DMS53 treated with DMSO at 0.1 percent for 48 hours (cell line): Measurements from ENCODE around the gene TRIM40.
"Not testable (repeated sequence)": the region's sequence is repeated elsewhere in the genome, so short reads cannot be mapped to it uniquely, and the experiment has no call there.

Experiments
- DNase-seq: peaks from one replicate; lab custom pipeline; 2025; ENCODE audit not compliant: unreplicated experiment; lab: John Stamatoyannopoulos, UW

Gene TRIM40

GRCh38 chr6:30162265-30163089, 26.5 kb downstream of the TRIM40 start:
- no peak for DNase-seq

GRCh38 chr6:30163090-30163917, 27.4 kb downstream of the TRIM40 start, which contains the start of gene TRIM15:
Gene TRIM15 (plus strand): TSS chr6:30163546. CDS start chr6:30163685, 139 bp downstream.
- peak; percentile 64 for DNase-seq

- no peak for DNase-seq
These were observed 28.1 kb downstream of the TRIM40 start for GRCh38 chr6:30163918-30164654.

- no peak for DNase-seq
These were observed 28.8 kb downstream of the TRIM40 start for GRCh38 chr6:30164714-30165113.

- not testable (repeated sequence) for DNase-seq
These were observed 29.3 kb downstream of the TRIM40 start for GRCh38 chr6:30165238-30165637.

- no peak for DNase-seq
These were observed 31.2 kb downstream of the TRIM40 start for GRCh38 chr6:30167101-30167500.

- no peak for DNase-seq
These were observed 32.8 kb downstream of the TRIM40 start for GRCh38 chr6:30168741-30169140.

GRCh38 chr6:30169658-30170614, 34.0 kb downstream of the TRIM40 start:
- DNase-seq, result peak; percentile 54

GRCh38 chr6:30171677-30172471, 35.9 kb downstream of the TRIM40 start:
- no peak for DNase-seq

GRCh38 chr6:30172681-30173080, 36.7 kb downstream of the TRIM40 start:
- no peak for DNase-seq

GRCh38 chr6:30175765-30176164, 39.8 kb downstream of the TRIM40 start:
- no peak for DNase-seq

GRCh38 chr6:30178837-30179236, 42.9 kb downstream of the TRIM40 start:
- no peak for DNase-seq

- no peak for DNase-seq
These were observed 44.2 kb downstream of the TRIM40 start for GRCh38 chr6:30180145-30180544.

GRCh38 chr6:30184417-30185031, 48.6 kb downstream of the TRIM40 start:
- no peak for DNase-seq

GRCh38 chr6:30185846-30186484, 50.0 kb downstream of the TRIM40 start:
- DNase-seq, result no peak

GRCh38 chr6:30188541-30188940, 52.6 kb downstream of the TRIM40 start:
- DNase-seq, result no peak

GRCh38 chr6:30192076-30192475, 56.1 kb downstream of the TRIM40 start:
- DNase-seq, result no peak
